Astrocyte (in vitro differentiated cells and primary cell): ENCODE data around the gene ZBTB17.

Source experiments
- EZH2 ChIP-seq: IDR thresholded peaks from 2 replicates; pipeline ENCODE4 v1.6.1; 2012; ENCODE audit warnings: mild to moderate bottlenecking, low read length, inconsistent platforms; ENCODE audit not compliant: insufficient read depth
- TF ChIP-seq, protein P1 (sequence below): IDR thresholded peaks from 2 replicates; pipeline ENCODE4 v1.5.1; 2011; ENCODE audit warnings: low read depth, mild to moderate bottlenecking, inconsistent platforms, low read length, moderate library complexity; ENCODE audit not compliant: insufficient read depth

DNA sequence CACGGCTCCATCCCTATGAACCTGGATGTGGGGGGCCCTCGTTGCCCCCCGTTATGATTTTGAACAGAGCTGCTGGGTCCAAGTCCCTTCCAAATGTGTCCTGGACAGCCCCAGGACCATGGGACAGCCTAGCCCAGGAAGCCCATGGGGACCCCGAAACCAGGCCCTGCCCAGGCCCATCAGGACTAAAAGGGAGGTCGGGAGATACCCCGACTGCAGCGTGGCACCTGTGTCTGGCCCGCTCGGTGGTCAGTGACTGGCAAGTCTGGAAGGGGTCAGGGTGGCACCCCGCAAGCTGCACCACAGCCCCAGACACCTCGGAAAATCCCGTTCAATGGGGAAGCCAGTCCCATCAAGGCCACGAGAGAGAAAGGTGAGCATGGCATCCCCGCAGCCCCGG is 17.8 kb upstream of the ZBTB17 start:
- no peak for TF ChIP-seq EZH2
- TF ChIP-seq, protein P1, sequence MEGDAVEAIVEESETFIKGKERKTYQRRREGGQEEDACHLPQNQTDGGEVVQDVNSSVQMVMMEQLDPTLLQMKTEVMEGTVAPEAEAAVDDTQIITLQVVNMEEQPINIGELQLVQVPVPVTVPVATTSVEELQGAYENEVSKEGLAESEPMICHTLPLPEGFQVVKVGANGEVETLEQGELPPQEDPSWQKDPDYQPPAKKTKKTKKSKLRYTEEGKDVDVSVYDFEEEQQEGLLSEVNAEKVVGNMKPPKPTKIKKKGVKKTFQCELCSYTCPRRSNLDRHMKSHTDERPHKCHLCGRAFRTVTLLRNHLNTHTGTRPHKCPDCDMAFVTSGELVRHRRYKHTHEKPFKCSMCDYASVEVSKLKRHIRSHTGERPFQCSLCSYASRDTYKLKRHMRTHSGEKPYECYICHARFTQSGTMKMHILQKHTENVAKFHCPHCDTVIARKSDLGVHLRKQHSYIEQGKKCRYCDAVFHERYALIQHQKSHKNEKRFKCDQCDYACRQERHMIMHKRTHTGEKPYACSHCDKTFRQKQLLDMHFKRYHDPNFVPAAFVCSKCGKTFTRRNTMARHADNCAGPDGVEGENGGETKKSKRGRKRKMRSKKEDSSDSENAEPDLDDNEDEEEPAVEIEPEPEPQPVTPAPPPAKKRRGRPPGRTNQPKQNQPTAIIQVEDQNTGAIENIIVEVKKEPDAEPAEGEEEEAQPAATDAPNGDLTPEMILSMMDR: no peak
